Activated CD4-positive, alpha-beta T cell treated with anti-CD3 and anti-CD28 coated beads, Interleukin-2, amount 10 ng/mL, durations not matched to agents 24 days and 14 days (primary cell): ENCODE results near the gene ARSG. TPM values are rescaled to one million over a fixed set of nuclear protein-coding genes. Genes with fewer than 3 reads are reported as not detected.
"Not testable (repeated sequence)": the region's sequence is repeated elsewhere in the genome, so short reads cannot be mapped to it uniquely, and the experiment has no call there.

Source experiments
- DNase-seq: peaks from one replicate; pipeline ENCODE4 v3.0.0; 2022
- H3K27ac Mint-ChIP-seq: one replicate; pipeline ENCODE4 v1.8.0; 2022; ENCODE audit warnings: mild to moderate bottlenecking, mixed read lengths
- H3K27me3 Mint-ChIP-seq: one replicate; pipeline ENCODE4 v1.8.0; 2022; ENCODE audit warnings: mixed read lengths
- H3K36me3 Mint-ChIP-seq: one replicate; pipeline ENCODE4 v1.8.0; 2022; ENCODE audit warnings: low read depth, mild to moderate bottlenecking, mixed read lengths
- H3K4me1 Mint-ChIP-seq: one replicate; pipeline ENCODE4 v1.8.0; 2021; ENCODE audit warnings: mixed read lengths
- H3K4me3 Mint-ChIP-seq: one replicate; pipeline ENCODE4 v1.8.0; 2022; ENCODE audit warnings: mild to moderate bottlenecking, moderate library complexity, mixed read lengths
- H3K9me3 Mint-ChIP-seq: one replicate; pipeline ENCODE4 v1.8.0; 2021; ENCODE audit warnings: mixed read lengths
- intact Hi-C: fragments of 100-400 bp; cut with micrococcal nuclease; formaldehyde crosslinking; loops from one replicate; pipeline ENCODE4 v1.15.1; 2023
- total RNA-seq: library from RNA; stranded (reverse); gene quantifications from 2 replicates; pipeline ENCODE4 v1.2.3, GENCODE V29; 2022

ARSG gene
- total RNA-seq, 1 donor from 2014 or later = 5.6 TPM

- H3K36me3 Mint-ChIP-seq = peaks cover 9% of the 10 kb centered on the region
- H3K27ac Mint-ChIP-seq = no peak overlapping the region
- intact Hi-C loops = loop anchor here (1.0 to 2.0 kb wide), 3 partner anchors 9 to 47 kb away; no protein-coding TSS in a partner anchor
- H3K9me3 Mint-ChIP-seq = no peaks in the 10 kb centered on the region
- H3K4me3 Mint-ChIP-seq = no peak overlapping the region
- DNase-seq = no peak
- H3K4me1 Mint-ChIP-seq = peaks cover 44% of the 10 kb centered on the region
- no peaks in the 10 kb centered on the region for H3K27me3 Mint-ChIP-seq
Measured at GRCh38 chr17:68357886-68358285, 66.6 kb downstream of the ARSG start.

DNA sequence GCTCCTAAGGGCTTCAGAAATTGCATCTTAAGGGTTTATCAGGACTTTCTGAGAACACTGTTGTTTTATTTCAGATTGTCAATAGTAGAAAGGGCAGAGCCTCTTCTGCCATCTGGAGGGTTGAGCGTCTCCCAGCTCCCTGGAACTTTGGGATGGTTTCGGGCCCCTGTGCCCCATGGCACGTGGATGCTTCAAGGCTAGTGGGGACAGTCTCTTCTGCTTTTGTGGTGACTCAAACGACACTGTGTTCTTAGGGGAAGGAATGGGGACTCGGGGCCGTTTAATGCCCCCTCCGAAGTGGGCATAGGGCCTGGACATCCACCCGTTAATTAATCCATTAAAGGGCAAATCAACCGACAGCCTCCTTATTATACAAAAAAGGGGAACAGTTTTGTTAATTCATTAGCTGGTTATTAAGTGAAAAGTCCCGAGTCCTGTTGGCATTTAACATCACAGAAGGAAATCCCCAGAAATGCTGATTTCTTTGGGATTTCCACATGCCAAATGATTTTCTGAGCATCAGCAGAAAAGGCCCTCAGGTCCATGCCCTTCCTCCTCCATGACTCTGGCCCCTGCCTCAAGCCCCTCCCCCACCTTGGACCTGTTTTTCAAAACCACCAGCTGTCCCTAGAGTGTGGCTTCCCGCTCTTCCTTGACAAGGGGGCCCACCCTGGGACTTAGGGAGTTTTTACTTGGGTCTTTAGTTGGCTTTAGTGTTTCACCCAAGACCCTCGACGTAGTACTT lies 68.7 kb downstream of the ARSG start:
- Mint-ChIP-seq H3K9me3 (no peaks in the 10 kb centered on the region), H3K4me3 (no peak overlapping the region), H3K27me3 (no peaks in the 10 kb centered on the region), H3K36me3 (peaks cover 12% of the 10 kb centered on the region), H3K27ac (no peak overlapping the region), H3K4me1 (peaks cover 35% of the 10 kb centered on the region)
- DNase-seq = no peak
- intact Hi-C loops = no loop called here

GRCh38 chr17:68365469-68365868 lies 74.2 kb downstream of the ARSG start:
- no peak overlapping the region for H3K27ac Mint-ChIP-seq
- intact Hi-C loops = no loop called here
- H3K4me1 Mint-ChIP-seq = peaks cover 4% of the 10 kb centered on the region
- H3K9me3 Mint-ChIP-seq = no peaks in the 10 kb centered on the region
- H3K4me3 Mint-ChIP-seq = no peak overlapping the region
- no peak for DNase-seq
- H3K27me3 Mint-ChIP-seq = no peaks in the 10 kb centered on the region
- H3K36me3 Mint-ChIP-seq = peaks cover 3% of the 10 kb centered on the region

DNA sequence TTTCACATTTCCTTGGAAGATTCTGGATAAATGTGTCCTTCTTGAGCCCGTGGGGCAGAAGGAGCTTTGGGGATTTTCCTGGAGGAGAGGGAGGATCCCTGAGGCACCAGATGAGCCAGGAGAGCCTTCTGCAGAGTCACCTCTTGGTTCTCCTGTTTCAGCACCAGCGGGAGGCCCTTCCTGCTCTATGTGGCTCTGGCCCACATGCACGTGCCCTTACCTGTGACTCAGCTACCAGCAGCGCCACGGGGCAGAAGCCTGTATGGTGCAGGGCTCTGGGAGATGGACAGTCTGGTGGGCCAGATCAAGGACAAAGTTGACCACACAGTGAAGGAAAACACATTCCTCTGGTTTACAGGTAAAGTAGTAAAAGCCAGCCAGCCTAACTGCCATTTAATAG lies 77.1 kb downstream of the ARSG start:
- no peak for DNase-seq
- H3K4me3 Mint-ChIP-seq = no peak overlapping the region
- H3K4me1 Mint-ChIP-seq = peaks cover 4% of the 10 kb centered on the region
- H3K27me3 Mint-ChIP-seq = no peaks in the 10 kb centered on the region
- no peaks in the 10 kb centered on the region for H3K9me3 Mint-ChIP-seq
- H3K27ac Mint-ChIP-seq = no peak overlapping the region
- H3K36me3 Mint-ChIP-seq = peaks cover 3% of the 10 kb centered on the region
- intact Hi-C loops = no loop called here

DNA sequence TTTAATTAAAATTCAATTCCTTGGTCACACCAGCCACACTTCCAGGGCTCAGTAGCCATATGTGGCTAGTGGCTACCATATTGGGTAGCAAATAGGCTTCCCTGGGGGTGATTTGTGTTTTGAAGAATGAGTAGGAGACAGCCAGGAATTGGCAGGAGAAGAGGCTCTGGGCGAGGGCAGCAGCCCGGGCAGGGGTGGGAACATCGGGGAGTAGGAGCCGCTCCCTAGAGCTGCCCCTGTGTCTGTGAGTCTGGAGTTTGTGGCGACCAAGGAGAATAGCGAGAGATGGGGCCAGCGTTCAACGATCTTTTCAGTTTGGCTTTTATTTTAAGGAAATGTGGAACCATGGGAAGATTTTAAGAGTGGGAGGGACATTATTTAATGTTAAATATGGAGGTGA lies 84.3 kb downstream of the ARSG start:
- Mint-ChIP-seq H3K27ac (no peak overlapping the region), H3K36me3 (no peaks in the 10 kb centered on the region), H3K27me3 (no peaks in the 10 kb centered on the region), H3K9me3 (no peaks in the 10 kb centered on the region), H3K4me1 (no peaks in the 10 kb centered on the region), H3K4me3 (no peak overlapping the region)
- DNase-seq = no peak
- intact Hi-C loops = no loop called here

- H3K9me3 Mint-ChIP-seq, intact Hi-C loops, DNase-seq, H3K4me3 Mint-ChIP-seq, H3K36me3 Mint-ChIP-seq, H3K27ac Mint-ChIP-seq, H3K4me1 Mint-ChIP-seq, H3K27me3 Mint-ChIP-seq: not testable (repeated sequence)
Measured at GRCh38 chr17:68376178-68376577, 84.9 kb downstream of the ARSG start.

DNA sequence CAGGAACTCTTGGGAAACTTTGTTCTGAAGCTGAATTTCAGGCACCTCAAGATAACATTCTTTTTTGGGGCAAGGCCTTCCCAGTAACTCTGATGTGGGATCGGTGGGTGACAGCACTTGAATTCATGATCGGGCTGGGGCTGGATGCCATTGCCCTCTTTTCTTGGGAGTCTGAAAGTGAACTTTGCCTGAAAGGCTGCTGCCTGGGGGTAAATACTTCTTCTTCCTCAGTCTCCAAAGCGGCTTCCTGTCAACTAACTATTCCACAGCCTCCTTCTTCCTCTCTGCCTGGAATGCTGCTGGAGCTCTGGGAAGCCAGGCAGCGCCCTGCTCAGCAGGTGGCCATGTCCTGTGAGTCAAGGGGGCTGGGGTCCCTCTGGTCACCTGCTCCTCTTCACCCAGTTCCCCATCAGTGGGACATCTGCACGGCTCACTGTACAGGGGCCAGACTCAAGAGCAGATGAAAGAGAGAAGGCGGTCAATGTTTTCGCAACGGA lies 86.5 kb downstream of the ARSG start:
- Mint-ChIP-seq H3K27ac (no peak overlapping the region), H3K36me3 (no peaks in the 10 kb centered on the region), H3K4me1 (peaks cover 6% of the 10 kb centered on the region), H3K27me3 (no peaks in the 10 kb centered on the region), H3K4me3 (no peak overlapping the region), H3K9me3 (no peaks in the 10 kb centered on the region)
- intact Hi-C loops = no loop called here
- DNase-seq = no peak

GRCh38 chr17:68378268-68379176 lies 87.2 kb downstream of the ARSG start:
- Mint-ChIP-seq H3K4me1 (peaks cover 11% of the 10 kb centered on the region), H3K4me3 (no peak overlapping the region), H3K36me3 (no peaks in the 10 kb centered on the region), H3K27me3 (no peaks in the 10 kb centered on the region), H3K27ac (no peak overlapping the region), H3K9me3 (no peaks in the 10 kb centered on the region)
- no peak for DNase-seq
- intact Hi-C loops = no loop called here

DNA sequence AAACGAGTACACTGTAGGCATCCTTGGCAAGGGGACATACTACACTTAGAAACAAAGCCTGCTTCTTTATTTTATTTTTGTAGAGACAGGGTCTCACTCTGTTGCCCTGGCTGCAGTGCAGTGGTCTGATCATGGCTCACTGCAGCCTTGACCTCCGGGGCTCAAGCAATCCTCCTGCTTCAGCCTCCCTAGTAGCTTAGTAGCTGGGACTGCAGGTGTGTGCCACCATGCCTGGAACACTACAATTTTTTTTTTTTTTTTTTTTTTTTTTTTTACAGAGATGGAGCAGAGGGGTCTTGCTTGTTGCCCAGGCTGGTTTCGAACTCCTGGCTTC lies 87.8 kb downstream of the ARSG start:
- intact Hi-C loops = no loop called here
- Mint-ChIP-seq H3K9me3 (no peaks in the 10 kb centered on the region), H3K4me1 (peaks cover 17% of the 10 kb centered on the region), H3K27me3 (no peaks in the 10 kb centered on the region), H3K27ac (no peak overlapping the region), H3K36me3 (no peaks in the 10 kb centered on the region), H3K4me3 (no peak overlapping the region)
- DNase-seq = no peak

DNA sequence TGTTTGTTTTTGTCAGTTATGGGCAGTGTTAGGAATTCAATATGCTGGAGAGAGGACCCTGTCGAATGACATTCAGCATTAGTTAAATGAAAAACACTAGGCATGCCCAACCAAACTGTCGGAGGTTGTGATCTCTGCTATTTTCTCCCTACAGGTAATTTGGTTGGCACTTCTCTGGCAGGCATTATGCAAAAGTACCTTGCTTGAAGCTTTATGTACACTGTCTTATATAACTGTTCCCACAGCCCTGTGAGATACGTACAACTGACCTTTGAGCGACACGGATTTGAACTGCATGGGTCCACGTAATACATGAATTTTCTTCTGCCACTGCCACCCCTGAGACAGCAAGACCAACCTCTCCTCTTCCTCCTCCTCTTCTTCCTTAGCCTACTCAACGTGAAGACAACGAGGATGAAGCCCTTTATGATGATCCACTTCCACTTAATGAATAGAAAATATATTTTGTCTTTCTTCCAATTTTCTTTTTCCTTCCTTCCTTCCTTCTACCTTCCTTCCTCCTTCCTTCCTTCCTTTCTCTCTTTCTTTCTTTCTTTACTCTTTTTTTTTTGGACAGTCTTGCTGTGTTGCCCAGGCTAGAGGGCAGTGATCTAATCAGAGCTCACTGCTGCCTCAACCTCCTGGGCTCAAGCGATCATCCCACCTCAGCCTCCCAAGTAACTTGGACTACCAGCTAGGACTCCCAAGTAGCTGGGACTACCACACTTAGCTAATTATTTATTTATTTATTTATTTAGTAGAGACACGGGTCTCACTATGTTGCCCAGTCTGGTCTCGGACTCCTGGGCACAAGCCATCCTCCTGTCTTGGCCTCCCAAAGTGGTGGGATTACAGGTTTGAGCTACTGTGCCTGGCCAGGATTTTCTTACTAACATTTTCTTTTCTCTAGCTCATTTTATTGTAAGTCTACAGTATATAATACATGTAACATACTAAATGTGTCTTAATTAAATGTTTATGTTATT lies 88.7 kb downstream of the ARSG start:
- Mint-ChIP-seq H3K9me3 (no peaks in the 10 kb centered on the region), H3K4me3 (no peak overlapping the region), H3K27ac (no peak overlapping the region), H3K36me3 (no peaks in the 10 kb centered on the region), H3K4me1 (peaks cover 24% of the 10 kb centered on the region), H3K27me3 (no peaks in the 10 kb centered on the region)
- DNase-seq = no peak
- intact Hi-C loops = loop anchor here (5.0 kb wide), 1 partner anchor 33 kb away; no protein-coding TSS in a partner anchor

DNA sequence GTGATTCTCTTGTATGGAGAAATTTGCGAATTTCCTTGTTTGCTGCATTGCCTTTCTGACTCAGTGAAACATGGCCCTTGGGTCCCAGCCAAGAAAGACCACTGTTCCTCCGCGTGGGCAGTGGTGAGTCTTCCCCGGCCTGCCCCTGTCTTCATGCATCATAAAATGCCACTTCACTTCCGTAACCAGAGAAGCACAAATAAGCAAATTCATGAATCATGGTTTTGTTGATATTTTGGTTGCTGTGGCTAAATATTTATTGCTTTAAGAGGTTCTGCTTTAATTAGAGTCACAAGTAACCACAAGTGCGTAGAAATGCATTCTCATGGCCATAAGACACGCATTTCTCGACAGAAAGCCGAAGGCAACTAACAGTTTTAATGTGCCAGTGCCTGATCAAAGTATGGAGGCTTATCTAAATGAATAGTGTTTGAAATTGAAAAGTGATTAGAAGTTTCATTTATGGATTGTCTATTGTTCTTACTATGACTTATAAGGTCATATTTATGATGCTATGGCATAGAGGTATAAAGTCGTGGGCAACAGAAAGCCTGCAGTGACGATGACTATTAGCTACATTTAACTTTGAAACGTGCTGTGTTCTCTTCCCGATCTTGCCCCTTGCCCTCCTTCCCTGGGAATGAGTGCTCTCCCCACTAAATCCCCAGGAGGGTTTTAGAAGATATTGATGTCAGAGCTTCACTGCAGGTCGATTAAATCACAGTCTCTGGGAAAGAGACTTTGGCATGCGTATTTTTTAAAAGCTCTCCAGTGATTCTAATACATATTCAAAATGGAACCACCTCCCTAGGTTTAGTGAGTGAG lies 90.0 kb downstream of the ARSG start:
- H3K27ac Mint-ChIP-seq = no peak overlapping the region
- intact Hi-C loops = loop anchor here (5.0 kb wide), 1 partner anchor 34 kb away; no protein-coding TSS in a partner anchor
- no peaks in the 10 kb centered on the region for H3K36me3 Mint-ChIP-seq
- no peak overlapping the region for H3K4me3 Mint-ChIP-seq
- H3K27me3 Mint-ChIP-seq = no peaks in the 10 kb centered on the region
- peaks cover 25% of the 10 kb centered on the region for H3K4me1 Mint-ChIP-seq
- DNase-seq = no peak
- H3K9me3 Mint-ChIP-seq = no peaks in the 10 kb centered on the region

DNA sequence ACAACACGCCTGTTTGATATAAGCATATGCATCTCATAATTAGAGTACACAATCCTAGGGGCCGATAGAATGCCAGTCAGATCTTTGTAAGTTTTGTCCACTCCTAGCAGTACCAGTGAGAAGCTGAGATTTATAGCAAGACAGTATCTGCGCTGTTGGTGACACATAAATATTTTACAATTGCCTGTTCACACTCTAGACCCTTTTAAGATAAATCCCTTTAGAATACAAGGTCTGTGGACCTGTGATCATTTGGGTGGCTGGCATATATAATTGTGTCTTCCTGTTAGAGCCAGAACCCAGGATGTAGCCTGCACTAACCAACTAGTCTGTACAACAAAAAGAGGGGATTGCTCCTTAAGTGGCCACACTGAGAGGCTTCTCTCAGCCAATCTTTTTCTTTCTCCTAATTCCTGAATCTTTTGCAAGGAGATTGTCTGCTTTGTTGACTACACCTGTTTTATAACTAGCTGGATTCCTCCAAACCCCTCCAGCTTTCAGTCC lies 91.3 kb downstream of the ARSG start:
- no peaks in the 10 kb centered on the region for H3K9me3 Mint-ChIP-seq
- no peaks in the 10 kb centered on the region for H3K36me3 Mint-ChIP-seq
- no peak overlapping the region for H3K4me3 Mint-ChIP-seq
- H3K4me1 Mint-ChIP-seq = peaks cover 27% of the 10 kb centered on the region
- intact Hi-C loops = loop anchor here (5.0 kb wide), 1 partner anchor 35 kb away; no protein-coding TSS in a partner anchor
- no peak overlapping the region for H3K27ac Mint-ChIP-seq
- no peaks in the 10 kb centered on the region for H3K27me3 Mint-ChIP-seq
- DNase-seq = no peak
